AG10803 (cell line): ENCODE data around the gene CRYGB.
A peak's percentile ranks its signal among the peaks of the same experiment; 100 is the strongest.

Experiments
- DNase-seq: peaks from one replicate; pipeline ENCODE4 v3.0.0; 2010; ENCODE audit warnings: low read depth
- H3K4me3 ChIP-seq: 2 replicates; pipeline ENCODE4 v1.5.1; 2011; ENCODE audit warnings: mild to moderate bottlenecking, low read length, control low read depth
- TF ChIP-seq, protein P1 (sequence below): conservative IDR thresholded peaks from 2 replicates; pipeline ENCODE4 v1.5.1; 2011; ENCODE audit warnings: mild to moderate bottlenecking, low read length, control low read depth, inconsistent platforms

CRYGB gene, protein sequence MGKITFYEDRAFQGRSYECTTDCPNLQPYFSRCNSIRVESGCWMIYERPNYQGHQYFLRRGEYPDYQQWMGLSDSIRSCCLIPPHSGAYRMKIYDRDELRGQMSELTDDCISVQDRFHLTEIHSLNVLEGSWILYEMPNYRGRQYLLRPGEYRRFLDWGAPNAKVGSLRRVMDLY

DNA sequence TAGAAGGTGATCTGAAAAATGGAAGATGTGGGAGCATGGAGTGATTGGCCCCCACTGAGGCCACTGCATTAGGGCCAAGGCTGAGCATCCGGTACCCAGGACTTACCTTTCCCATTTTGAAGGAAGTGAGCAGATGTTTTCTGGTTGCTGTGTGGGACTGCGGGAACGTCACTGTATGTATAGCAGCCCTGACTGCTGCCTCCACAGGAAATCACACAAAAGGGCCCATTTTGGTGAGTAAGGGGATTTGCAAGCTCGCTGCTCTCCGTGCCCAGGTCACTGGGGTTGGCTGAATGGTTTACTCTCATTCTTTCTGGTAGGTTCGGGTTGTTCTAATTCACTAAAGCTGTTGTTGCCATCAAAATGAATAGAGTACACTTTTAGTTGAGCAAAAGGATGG lies at the start of gene CRYGB:
Gene CRYGB (minus strand): TSS at position 153 of the 400 bp plus-strand sequence. CDS start 38 bp downstream, at position 115.
- DNase-seq = no peak
- H3K4me3 ChIP-seq = no peak within 1 kb of the TSS
- TF ChIP-seq, protein P1, sequence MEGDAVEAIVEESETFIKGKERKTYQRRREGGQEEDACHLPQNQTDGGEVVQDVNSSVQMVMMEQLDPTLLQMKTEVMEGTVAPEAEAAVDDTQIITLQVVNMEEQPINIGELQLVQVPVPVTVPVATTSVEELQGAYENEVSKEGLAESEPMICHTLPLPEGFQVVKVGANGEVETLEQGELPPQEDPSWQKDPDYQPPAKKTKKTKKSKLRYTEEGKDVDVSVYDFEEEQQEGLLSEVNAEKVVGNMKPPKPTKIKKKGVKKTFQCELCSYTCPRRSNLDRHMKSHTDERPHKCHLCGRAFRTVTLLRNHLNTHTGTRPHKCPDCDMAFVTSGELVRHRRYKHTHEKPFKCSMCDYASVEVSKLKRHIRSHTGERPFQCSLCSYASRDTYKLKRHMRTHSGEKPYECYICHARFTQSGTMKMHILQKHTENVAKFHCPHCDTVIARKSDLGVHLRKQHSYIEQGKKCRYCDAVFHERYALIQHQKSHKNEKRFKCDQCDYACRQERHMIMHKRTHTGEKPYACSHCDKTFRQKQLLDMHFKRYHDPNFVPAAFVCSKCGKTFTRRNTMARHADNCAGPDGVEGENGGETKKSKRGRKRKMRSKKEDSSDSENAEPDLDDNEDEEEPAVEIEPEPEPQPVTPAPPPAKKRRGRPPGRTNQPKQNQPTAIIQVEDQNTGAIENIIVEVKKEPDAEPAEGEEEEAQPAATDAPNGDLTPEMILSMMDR = no peak

DNA sequence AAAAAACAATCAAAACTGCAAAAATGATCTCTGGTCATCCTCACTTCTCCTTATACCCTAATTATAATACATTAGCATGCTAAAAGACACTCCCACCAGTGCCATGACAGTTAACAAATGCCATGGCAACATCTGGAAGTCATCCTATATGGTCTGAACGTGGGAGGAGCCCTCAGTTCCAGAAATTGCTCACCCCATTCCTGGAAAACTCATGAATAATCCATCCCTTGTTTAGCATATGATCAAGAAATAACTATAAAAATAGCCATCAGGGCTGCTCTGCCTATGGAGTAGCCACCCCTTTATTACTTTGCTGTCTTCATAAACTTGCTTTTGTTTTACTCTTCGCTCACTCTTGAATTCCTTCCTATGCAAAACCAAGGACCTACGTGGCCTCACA lies 49.6 kb upstream of the CRYGB start:
- no peak overlapping the region for H3K4me3 ChIP-seq
- TF ChIP-seq, protein P1 = no peak
- peak; percentile 8 for DNase-seq

DNA sequence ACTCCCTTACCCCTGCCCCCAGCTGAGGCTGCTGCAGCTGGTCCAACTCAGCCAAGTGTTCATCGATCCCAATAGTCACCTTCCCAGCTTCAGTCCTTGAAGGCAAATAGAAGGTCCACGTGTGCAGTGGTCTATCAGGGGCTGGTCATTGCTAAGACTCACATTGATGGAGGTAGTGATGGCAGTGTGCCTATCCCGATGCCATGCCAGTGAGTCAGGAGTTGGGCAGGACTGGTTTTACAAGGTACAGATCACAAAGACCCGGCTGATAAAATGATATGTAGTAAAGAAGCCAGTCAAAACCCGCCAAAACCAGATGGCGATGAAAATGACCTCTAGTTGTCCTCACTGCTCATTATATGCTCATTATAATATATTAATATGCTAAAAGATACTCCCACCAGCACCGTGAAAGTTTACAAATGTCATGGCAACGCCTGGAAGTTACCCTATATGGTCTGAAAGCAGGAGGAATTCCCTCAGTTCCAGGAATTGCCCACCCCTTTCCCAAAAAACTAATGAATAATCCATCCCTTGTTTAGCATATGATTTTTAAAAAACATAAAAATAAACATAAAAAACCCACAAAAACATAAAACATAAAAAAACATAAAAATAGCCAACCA lies 46.8 kb upstream of the CRYGB start:
- TF ChIP-seq, protein P1 = no peak
- no peak for DNase-seq
- no peak overlapping the region for H3K4me3 ChIP-seq

DNA sequence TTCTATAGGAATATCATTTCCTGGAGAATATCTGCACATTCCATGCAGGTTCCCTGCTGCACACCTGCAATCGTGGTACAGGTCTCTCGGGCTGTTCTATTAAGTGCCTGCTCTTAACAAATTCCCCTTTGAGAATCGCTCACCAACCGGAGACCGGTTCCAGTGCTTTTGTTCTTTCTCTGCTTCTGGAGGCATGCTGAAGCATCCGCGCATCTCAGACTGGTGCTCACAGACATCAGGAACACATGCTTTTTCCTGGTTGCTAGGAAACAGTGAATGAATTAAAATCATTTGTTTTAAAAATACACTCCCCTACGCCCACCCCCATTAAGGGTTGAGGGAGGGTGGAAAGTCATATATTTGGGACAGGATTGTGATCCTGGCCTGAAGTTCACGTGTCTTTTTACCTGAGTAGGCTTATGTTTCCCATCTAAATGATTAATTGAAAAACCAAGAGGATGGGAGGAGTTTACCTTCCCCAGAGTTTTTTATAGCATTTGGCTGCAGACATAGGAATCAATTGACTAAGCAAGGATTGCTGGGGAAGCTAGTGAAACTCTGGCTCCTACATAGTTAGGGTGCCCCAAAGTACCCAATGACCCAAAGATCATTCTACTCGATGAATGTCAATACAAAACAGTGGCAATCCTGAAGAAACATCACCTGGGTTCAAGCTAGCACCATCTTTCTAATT lies 44.0 kb upstream of the CRYGB start, which contains the start of gene C2orf80:
Gene C2orf80 (minus strand): TSS at position 221 of the 694 bp plus-strand sequence. CDS start 3,044 bp downstream, outside the sequence.
- DNase-seq = no peak
- H3K4me3 ChIP-seq = no peak within 1 kb of the TSS
- TF ChIP-seq, protein P1 = no peak

DNA sequence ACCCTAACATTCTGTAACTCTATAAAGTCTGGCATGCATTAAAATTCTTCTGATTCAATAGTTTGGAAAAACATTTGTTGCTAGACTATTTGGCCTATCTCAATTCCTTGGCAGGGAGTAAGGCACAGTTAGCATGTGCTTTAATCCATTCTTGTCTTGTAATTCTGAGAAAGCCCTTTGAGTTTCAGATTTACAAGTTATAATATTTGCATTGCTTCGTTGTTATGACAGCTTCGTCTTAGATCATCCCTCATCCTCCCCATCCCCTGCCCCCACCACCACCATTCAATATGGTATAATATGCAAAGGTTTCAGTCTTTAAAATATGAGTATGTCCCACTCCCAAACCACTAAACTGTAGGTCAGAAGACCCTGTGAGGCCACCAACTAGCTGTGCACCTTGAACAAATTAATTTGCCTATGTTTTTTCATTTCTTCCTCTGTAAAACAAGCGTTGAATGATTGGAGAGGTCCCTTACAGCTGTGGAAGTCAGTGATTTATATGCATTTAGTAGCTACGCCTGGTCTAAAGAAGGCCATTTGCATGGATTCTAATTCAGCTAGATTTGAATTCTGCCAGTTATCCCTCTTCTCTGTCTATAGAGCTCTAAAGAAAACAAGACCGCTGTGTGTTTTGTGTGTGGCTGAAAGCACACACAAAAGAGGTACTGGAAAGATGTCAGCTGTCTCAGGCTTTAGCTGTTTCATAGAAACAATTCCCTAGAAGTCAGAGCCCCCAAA lies 43.3 kb upstream of the CRYGB start:
- TF ChIP-seq, protein P1 = no peak
- no peak for DNase-seq
- H3K4me3 ChIP-seq = no peak overlapping the region

DNA sequence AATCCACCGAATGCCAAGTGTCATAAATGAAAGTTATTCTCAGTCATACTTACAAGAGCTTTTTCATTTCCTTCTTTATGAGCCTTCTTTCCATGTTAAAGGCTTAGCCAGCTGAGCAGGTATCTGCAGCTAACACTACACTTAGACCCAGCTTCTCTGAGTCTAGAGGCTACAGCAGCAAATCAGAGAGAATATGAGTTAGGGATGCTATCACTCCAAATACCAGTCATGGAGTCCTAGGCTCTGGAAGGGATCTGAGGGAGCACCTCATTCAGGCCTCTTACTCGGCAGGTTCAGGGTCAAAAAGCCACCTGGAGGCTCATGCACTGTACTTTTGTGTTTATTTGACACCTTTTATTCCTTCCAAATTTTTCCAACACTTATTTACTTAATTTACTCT lies 40.9 kb upstream of the CRYGB start:
- DNase-seq = no peak
- no peak overlapping the region for H3K4me3 ChIP-seq
- TF ChIP-seq, protein P1 = no peak
